SKM-1 (cell line): ENCODE data around the gene RHOBTB1.

Experiments used
- DNase-seq: peaks from one replicate; lab custom pipeline; 2025; ENCODE audit not compliant: unreplicated experiment; lab: John Stamatoyannopoulos, UW

Gene RHOBTB1

GRCh38 chr10:60822809-60823208, 121.2 kb downstream of the RHOBTB1 start:
- no peak for DNase-seq

GRCh38 chr10:60821656-60822055, 122.3 kb downstream of the RHOBTB1 start:
- no peak for DNase-seq

- DNase-seq, result no peak
Observed at GRCh38 chr10:60820093-60820754, 123.8 kb downstream of the RHOBTB1 start.
